ENCODE data around the gene DMKN. TPM values are rescaled to one million over a fixed set of nuclear protein-coding genes. Genes with fewer than 3 reads are reported as not detected.

The DMKN gene
- total and polyA plus RNA-seq, 2 donors (not counting 1 experiment from before 2014, with no cell fraction given), result 2.8 to 14.2 TPM

DNA sequence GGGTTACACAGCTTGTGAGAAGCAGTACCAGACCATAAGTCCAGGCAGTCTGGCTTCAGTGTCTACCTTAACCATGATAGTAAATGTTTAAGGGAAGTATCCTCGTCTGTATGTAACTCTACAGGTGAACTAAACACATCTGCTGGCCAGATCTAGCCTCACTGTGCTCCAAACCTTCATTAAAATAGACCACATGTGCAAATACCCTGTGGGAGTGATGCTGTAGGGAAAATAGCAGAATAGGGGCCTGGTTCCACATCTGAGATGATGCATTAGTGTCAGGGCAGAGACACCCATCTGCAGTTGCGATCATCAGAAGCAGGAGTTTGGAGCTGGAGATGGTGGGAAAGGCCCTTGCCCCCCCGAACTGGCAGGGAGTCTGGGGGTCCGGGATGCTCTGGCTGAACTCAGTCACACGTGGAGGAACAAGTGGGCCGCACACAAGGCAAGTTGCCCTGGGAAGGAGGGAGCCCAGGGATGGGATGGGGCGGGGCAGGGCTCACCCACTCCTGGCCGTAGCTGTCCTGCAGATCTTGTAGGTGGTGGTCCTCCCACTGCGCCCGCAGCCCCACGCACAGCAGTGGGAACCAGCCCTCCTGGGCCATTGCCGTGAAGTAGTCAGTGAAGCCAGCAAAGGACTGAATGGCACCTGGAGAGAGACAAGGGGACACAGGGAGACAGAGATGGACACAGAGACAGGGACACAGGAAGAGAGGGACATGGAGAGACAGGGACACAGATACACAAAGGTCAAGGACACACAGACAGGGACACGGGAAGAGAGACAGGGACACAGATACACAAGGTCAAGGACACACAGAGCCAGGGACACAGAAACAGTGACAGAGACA lies 39.3 kb upstream of the DMKN start:
- TF ChIP-seq, protein P1, sequence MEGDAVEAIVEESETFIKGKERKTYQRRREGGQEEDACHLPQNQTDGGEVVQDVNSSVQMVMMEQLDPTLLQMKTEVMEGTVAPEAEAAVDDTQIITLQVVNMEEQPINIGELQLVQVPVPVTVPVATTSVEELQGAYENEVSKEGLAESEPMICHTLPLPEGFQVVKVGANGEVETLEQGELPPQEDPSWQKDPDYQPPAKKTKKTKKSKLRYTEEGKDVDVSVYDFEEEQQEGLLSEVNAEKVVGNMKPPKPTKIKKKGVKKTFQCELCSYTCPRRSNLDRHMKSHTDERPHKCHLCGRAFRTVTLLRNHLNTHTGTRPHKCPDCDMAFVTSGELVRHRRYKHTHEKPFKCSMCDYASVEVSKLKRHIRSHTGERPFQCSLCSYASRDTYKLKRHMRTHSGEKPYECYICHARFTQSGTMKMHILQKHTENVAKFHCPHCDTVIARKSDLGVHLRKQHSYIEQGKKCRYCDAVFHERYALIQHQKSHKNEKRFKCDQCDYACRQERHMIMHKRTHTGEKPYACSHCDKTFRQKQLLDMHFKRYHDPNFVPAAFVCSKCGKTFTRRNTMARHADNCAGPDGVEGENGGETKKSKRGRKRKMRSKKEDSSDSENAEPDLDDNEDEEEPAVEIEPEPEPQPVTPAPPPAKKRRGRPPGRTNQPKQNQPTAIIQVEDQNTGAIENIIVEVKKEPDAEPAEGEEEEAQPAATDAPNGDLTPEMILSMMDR (conservative IDR thresholded peaks at IDR 0.05 in 1 of 2, IDR thresholded peaks at IDR 0.05 in 1 of 2; ENCODE audit: low read depth in 1 of 2, low read length in 2 of 2), result no peak
- TF ChIP-seq EZH2 (IDR thresholded peaks at IDR 0.05; ENCODE audit: low read length, missing control alignments), result no peak
- no peaks in the 10 kb centered on the region for H3K9me3 ChIP-seq (ENCODE audit: control insufficient read depth, insufficient read depth, low read depth, low read length)
- DNase-seq (ENCODE audit: low read depth in 2 of 2), result no peak

GRCh38 chr19:35551091-35551810 lies 37.8 kb upstream of the DMKN start:
- TF ChIP-seq, protein P1 (conservative IDR thresholded peaks at IDR 0.05 in 1 of 2, IDR thresholded peaks at IDR 0.05 in 1 of 2; ENCODE audit: low read depth in 1 of 2, low read length in 2 of 2), result no peak
- TF ChIP-seq EZH2 (IDR thresholded peaks at IDR 0.05; ENCODE audit: low read length, missing control alignments), result no peak
- Histone ChIP-seq H3K27me3 (ENCODE audit: control insufficient read depth, insufficient read depth, low read length) (peaks cover 2% of the 10 kb centered on the region), H3K4me1 (ENCODE audit: control insufficient read depth, extremely low read depth, insufficient read depth, low read length) (peaks cover 3% of the 10 kb centered on the region), H3K79me2 (ENCODE audit: control insufficient read depth, insufficient read depth, low read length) (peaks cover 4% of the 10 kb centered on the region), H3K9ac (ENCODE audit: insufficient read depth, low read length) (no peak overlapping the region), H4K20me1 (ENCODE audit: control insufficient read depth, extremely low read depth, insufficient read depth, low read length) (no peaks in the 10 kb centered on the region), H3K27ac (ENCODE audit: insufficient read depth, low read length) (no peak overlapping the region), H3K4me3 (replicated peaks in 1 of 4; ENCODE audit: control extremely low read depth in 1 of 4, insufficient read depth in 1 of 4, low read depth in 3 of 4, low read length in 4 of 4) (no peak overlapping the region), H2AFZ (ENCODE audit: low read length) (no peak overlapping the region), H3K4me2 (ENCODE audit: extremely low read depth, insufficient read depth, low read length) (no peak overlapping the region), H3K9me3 (ENCODE audit: control insufficient read depth, insufficient read depth, low read depth, low read length) (no peaks in the 10 kb centered on the region), H3K36me3 (ENCODE audit: control insufficient read depth, insufficient read depth, low read length) (no peaks in the 10 kb centered on the region)
- DNase-seq (ENCODE audit: low read depth in 2 of 2), result no peak

More for the DNA sequence above, 39.3 kb upstream of the DMKN start:
- H3K27me3 ChIP-seq (ENCODE audit: control insufficient read depth, insufficient read depth, low read length), result peaks cover 2% of the 10 kb centered on the region
- no peak overlapping the region for H2AFZ ChIP-seq (ENCODE audit: low read length)
- H3K36me3 ChIP-seq (ENCODE audit: control insufficient read depth, insufficient read depth, low read length), result no peaks in the 10 kb centered on the region
- no peak overlapping the region for H3K4me3 ChIP-seq (replicated peaks in 1 of 4; ENCODE audit: control extremely low read depth in 1 of 4, insufficient read depth in 1 of 4, low read depth in 3 of 4, low read length in 4 of 4)
- no peaks in the 10 kb centered on the region for H3K4me1 ChIP-seq (ENCODE audit: control insufficient read depth, extremely low read depth, insufficient read depth, low read length)
- H3K27ac ChIP-seq (ENCODE audit: insufficient read depth, low read length), result no peak overlapping the region
- H3K4me2 ChIP-seq (ENCODE audit: extremely low read depth, insufficient read depth, low read length), result no peak overlapping the region
- no peaks in the 10 kb centered on the region for H4K20me1 ChIP-seq (ENCODE audit: control insufficient read depth, extremely low read depth, insufficient read depth, low read length)
- no peaks in the 10 kb centered on the region for H3K79me2 ChIP-seq (ENCODE audit: control insufficient read depth, insufficient read depth, low read length)
- H3K9ac ChIP-seq (ENCODE audit: insufficient read depth, low read length), result no peak overlapping the region

DNA sequence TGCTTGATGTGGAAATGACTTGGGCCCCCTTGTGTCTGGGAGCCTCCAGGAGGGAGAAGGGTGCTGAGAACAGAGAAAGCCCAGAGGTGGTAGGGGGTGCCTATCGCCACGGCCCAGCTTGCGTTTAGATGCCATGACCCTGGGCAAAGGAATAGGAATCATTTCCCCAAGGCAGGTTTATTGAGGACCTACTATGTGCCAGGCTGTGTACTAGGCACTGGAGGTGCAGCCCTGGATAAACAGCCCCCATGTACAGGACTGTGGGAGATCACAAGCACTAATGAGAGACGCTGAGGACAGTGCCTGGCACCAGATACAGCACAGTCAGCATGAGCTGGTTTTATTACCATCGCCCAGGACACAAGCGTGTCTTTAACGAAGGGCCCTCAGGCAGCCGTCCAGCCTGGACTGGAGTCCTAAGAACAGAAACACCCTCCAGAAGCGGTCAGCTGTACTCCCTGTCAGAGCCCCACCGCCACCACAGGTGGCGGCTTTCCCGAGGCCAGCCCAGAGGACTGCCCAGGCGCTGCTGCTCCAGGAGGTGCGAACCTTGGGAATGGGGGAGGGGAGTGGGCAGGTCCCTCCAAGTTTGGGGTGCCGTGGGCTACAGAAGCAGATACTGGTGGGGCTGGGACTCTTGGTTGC lies 36.6 kb upstream of the DMKN start:
- no peak for DNase-seq (ENCODE audit: low read depth in 2 of 2)
- Histone ChIP-seq H3K36me3 (ENCODE audit: control insufficient read depth, insufficient read depth, low read length) (no peaks in the 10 kb centered on the region), H3K9ac (ENCODE audit: insufficient read depth, low read length) (no peak overlapping the region), H2AFZ (ENCODE audit: low read length) (no peak overlapping the region), H3K9me3 (ENCODE audit: control insufficient read depth, insufficient read depth, low read depth, low read length) (no peaks in the 10 kb centered on the region), H3K79me2 (ENCODE audit: control insufficient read depth, insufficient read depth, low read length) (peaks cover 11% of the 10 kb centered on the region), H4K20me1 (ENCODE audit: control insufficient read depth, extremely low read depth, insufficient read depth, low read length) (no peaks in the 10 kb centered on the region), H3K27ac (ENCODE audit: insufficient read depth, low read length) (no peak overlapping the region), H3K4me1 (ENCODE audit: control insufficient read depth, extremely low read depth, insufficient read depth, low read length) (peaks cover 3% of the 10 kb centered on the region), H3K27me3 (ENCODE audit: control insufficient read depth, insufficient read depth, low read length) (peaks cover 2% of the 10 kb centered on the region), H3K4me2 (ENCODE audit: extremely low read depth, insufficient read depth, low read length) (no peak overlapping the region), H3K4me3 (replicated peaks in 1 of 4; ENCODE audit: control extremely low read depth in 1 of 4, insufficient read depth in 1 of 4, low read depth in 3 of 4, low read length in 4 of 4) (no peak overlapping the region)
- no peak for TF ChIP-seq EZH2 (IDR thresholded peaks at IDR 0.05; ENCODE audit: low read length, missing control alignments)
- TF ChIP-seq, protein P1 (conservative IDR thresholded peaks at IDR 0.05 in 1 of 2, IDR thresholded peaks at IDR 0.05 in 1 of 2; ENCODE audit: low read depth in 1 of 2, low read length in 2 of 2), result no peak
